Heart left ventricle (tissue), 16 donors: ENCODE results near the gene GALK1. TPM values are rescaled to one million over a fixed set of nuclear protein-coding genes. Genes with fewer than 3 reads are reported as not detected.
A peak's percentile ranks its signal among the peaks of the same experiment; 100 is the strongest.

ENCODE experiments used
- ATAC-seq, 4 donors: fragments of 200-7000 bp; cut with Tn5 transposase; one replicate each; pipeline ENCODE4 v1.9.1; 2020 to 2022; ENCODE audit warnings: moderate library complexity in 4 of 4, mild to moderate bottlenecking in 3 of 4, moderate number of reproducible peaks in 1 of 4
- DNase-seq, 5 donors: peaks; one replicate each; pipeline ENCODE4 v3.0.0-alpha.2; 2020
- H3K27ac ChIP-seq, 12 donors: fragments of 200-600 bp; sonication (generic) in 4 of 12; one replicate each; pipeline versions ENCODE4 v1.5.0 to v1.8.0; 2016 to 2022; ENCODE audit warnings: mild to moderate bottlenecking in 2 of 12
- H3K27me3 ChIP-seq, 9 donors: fragments of 200-600 bp; sonication (generic) in 2 of 9; one replicate each; pipeline versions ENCODE4 v1.5.1 to v1.8.0; 2016 to 2022; ENCODE audit warnings: mild to moderate bottlenecking in 3 of 9
- H3K36me3 ChIP-seq, 9 donors: fragments of 200-600 bp; sonication (generic) in 2 of 9; one replicate each; pipeline versions ENCODE4 v1.5.0 to v1.8.0; 2018 to 2022; ENCODE audit warnings: mild to moderate bottlenecking in 2 of 9
- H3K4me1 ChIP-seq, 12 donors: fragments of 200-600 bp; sonication (generic) in 4 of 12; one replicate each; pipeline versions ENCODE4 v1.5.0 to v1.8.0; 2016 to 2022; ENCODE audit warnings: mild to moderate bottlenecking in 3 of 12
- H3K4me3 ChIP-seq, 12 donors: fragments of 200-600 bp; sonication (generic) in 4 of 12; one replicate each; pipeline versions ENCODE4 v1.5.0 to v1.8.0; 2017 to 2022; ENCODE audit warnings: mild to moderate bottlenecking in 9 of 12, moderate library complexity in 4 of 12
- H3K9me3 ChIP-seq, 12 donors: fragments of 200-600 bp; sonication (generic) in 4 of 12; one replicate each; pipeline versions ENCODE4 v1.5.0 to v1.8.0; 2016 to 2022; ENCODE audit warnings: mild to moderate bottlenecking in 1 of 12
- CTCF ChIP-seq, 12 donors: fragments of 200-600 bp; sonication (generic) in 4 of 12; IDR thresholded peaks; one replicate each; pipeline versions ENCODE4 v1.5.0 to v1.8.0; 2018 to 2022; ENCODE audit warnings: antibody characterized with exemption in 12 of 12, mild to moderate bottlenecking in 5 of 12
- POLR2A ChIP-seq, 2 donors: fragments of 450-650 bp; IDR thresholded peaks; one replicate each; pipeline ENCODE4 v1.6.1; 2017; ENCODE audit warnings: antibody characterized with exemption in 2 of 2, mild to moderate bottlenecking in 2 of 2, moderate library complexity in 2 of 2
- WGBS, 4 donors: extraction: QIAGEN DNeasy Blood & Tissue Kit in 2 of 4; methylation state at CpG; one replicate each; pipeline versions ENCODE4 v1.1.5 to v1.1.7; 2013 to 2018; 5-methylcytosine and 5-hydroxymethylcytosine counted together
- intact Hi-C, 10 donors: fragments of 100-400 bp; cut with DNase I; formaldehyde crosslinking; loops; one replicate each; pipeline versions ENCODE4 v1.11.1 to v1.14.2; 2022
- polyA plus RNA-seq, 2 donors: library from polyadenylated mRNA; stranded (reverse); fragments of 200-250 nt; gene quantifications; one replicate each; pipeline ENCODE4 v1.2.3, GENCODE V29; 2013
- total RNA-seq, 9 donors: library from RNA; depleted of rRNA in 2 of 9; stranded (reverse); fragments of >200 nt in 2 of 9; fragmentation: NEBNext Ultra II Directional in 3 of 9; extraction: Animal tissue kit (Norgen Biotek cat#: 25700) in 3 of 9; gene quantifications; one replicate each; pipeline versions ENCODE4 v1.1.0 to v1.2.4, GENCODE V29; 2016 to 2023
- donor health status: ischemic (EF 13 %, LVEDD 7.1; RV severe dilation, severe dysfunction).
- donor health status: healthy with polysubstance abuse.
- donor health status: DM: no; HTN: yes; CAD: no.
- donor health status: DM: no; HTN: no; CAD: no.
- donor health status: ischemic (EF 25% LVEDD 6.9; RV normal size, moderate dysfunction).
- donor health status: ischemic (EF 25% LVEDD 5.7; RV mildly dilated, moderate dysfunction).
- donor health status: healthy.
- donor health status: DM: yes; HTN: yes; CAD: no.
- donor health status: ischemic (EF 35%, LVEDD 5.7; RV mildly dilated, moderate dysfunction).
- donor health status: nonischemic (EF 11% LVEDD 7.7; RV severe dilation, severe dysfunction).
- donor health status: DM: yes; HTN: yes; CAD: no.
- donor health status: PGD.
- donor health status: ischemic (EF 29% LVEDD 5.4; RV normal size, mild dysfunction).
- donor health status: nonischemic (EF 23%, LVEDD 6.1; RV moderate dilation, normal function).

The GALK1 gene
- total and polyA plus RNA-seq, 11 donors: 9.6 to 31.2 (median 20.1) TPM

- no peak for TF ChIP-seq CTCF (IDR thresholded peaks at IDR 0.05)
- TF ChIP-seq POLR2A (IDR thresholded peaks at IDR 0.05): no peak
- Histone ChIP-seq H3K4me3 (peak overlapping the region; percentile 67 to 97 (median 88)), H3K27ac (peak overlapping the region in 10 of 12 donors; percentile 6 to 100 (median 98)), H3K27me3 (no peaks in the 10 kb centered on the region), H3K4me1 (peaks cover 14 to 42% (median 29%) of the 10 kb centered on the region in 12 donors), H3K36me3 (peaks cover 9 to 54% (median 49%) of the 10 kb centered on the region in 9 donors), H3K9me3 (no peaks in the 10 kb centered on the region)
- no peak for DNase-seq
- 0 to 8% (median 1%) methylated on average over 2 of the region's 2 CpGs for WGBS, 4 donors
- no peak for ATAC-seq
- intact Hi-C loops: loop anchor here in 7 of 10 donors (5.0 to 10.0 kb wide), 5 partner anchors 70 to 120 kb away; partner anchors contain the start of genes TRIM65 (in 3 of the 7) and TRIM47 (in 2 of the 7)
Measured at GRCh38 chr17:75777296-75777922, 12.4 kb upstream of the GALK1 start.

GRCh38 chr17:75776386-75777295, 11.6 kb upstream of the GALK1 start:
- Histone ChIP-seq H3K4me1 (peaks cover 14 to 42% (median 31%) of the 10 kb centered on the region in 12 donors), H3K27ac (peak overlapping the region in 11 of 12 donors; percentile 6 to 100 (median 94)), H3K27me3 (no peaks in the 10 kb centered on the region), H3K36me3 (peaks cover 9 to 54% (median 49%) of the 10 kb centered on the region in 9 donors), H3K9me3 (no peaks in the 10 kb centered on the region), H3K4me3 (peak overlapping the region; percentile 67 to 97 (median 88))
- intact Hi-C loops: loop anchor here in 7 of 10 donors (5.0 to 10.0 kb wide), 5 partner anchors 71 to 121 kb away; partner anchors contain the start of genes TRIM65 (in 3 of the 7) and TRIM47 (in 2 of the 7)
- WGBS, 4 donors: 9 to 18% (median 11%) methylated on average over 15 of the region's 15 CpGs
- ATAC-seq (no peak), DNase-seq (no peak)
- TF ChIP-seq CTCF (IDR thresholded peaks at IDR 0.05): no peak
- TF ChIP-seq POLR2A (IDR thresholded peaks at IDR 0.05): no peak

- Histone ChIP-seq H3K36me3 (peaks cover 9 to 54% (median 49%) of the 10 kb centered on the region in 9 donors), H3K9me3 (no peaks in the 10 kb centered on the region), H3K4me1 (peaks cover 11 to 40% (median 30%) of the 10 kb centered on the region in 12 donors), H3K27ac (peak overlapping the region in 4 of 12 donors; percentile 17 to 100 (median 98)), H3K4me3 (no peak overlapping the region), H3K27me3 (no peaks in the 10 kb centered on the region)
- DNase-seq (no peak), ATAC-seq (no peak)
- intact Hi-C loops: loop anchor here in 7 of 10 donors (5.0 to 10.0 kb wide), 6 partner anchors 57 to 122 kb away; partner anchors contain the start of genes TRIM65 (in 3 of the 7) and TRIM47 (in 2 of the 7)
- no peak for TF ChIP-seq CTCF (IDR thresholded peaks at IDR 0.05)
- no peak for TF ChIP-seq POLR2A (IDR thresholded peaks at IDR 0.05)
- WGBS, 4 donors: 65 to 69% (median 67%) methylated on average over 6 of the region's 6 CpGs
Measured at GRCh38 chr17:75774991-75775668, 10.1 kb upstream of the GALK1 start.
